ENCODE measurements around the gene TTC16. TPM values are rescaled to one million over a fixed set of nuclear protein-coding genes. Genes with fewer than 3 reads are reported as not detected.

Gene TTC16
- total and polyA plus RNA-seq, 2 of the 8 experiments (the other 6 are each of a cell fraction or from before 2014, with no cell fraction given): 0.03 TPM; not detected in 1

DNA sequence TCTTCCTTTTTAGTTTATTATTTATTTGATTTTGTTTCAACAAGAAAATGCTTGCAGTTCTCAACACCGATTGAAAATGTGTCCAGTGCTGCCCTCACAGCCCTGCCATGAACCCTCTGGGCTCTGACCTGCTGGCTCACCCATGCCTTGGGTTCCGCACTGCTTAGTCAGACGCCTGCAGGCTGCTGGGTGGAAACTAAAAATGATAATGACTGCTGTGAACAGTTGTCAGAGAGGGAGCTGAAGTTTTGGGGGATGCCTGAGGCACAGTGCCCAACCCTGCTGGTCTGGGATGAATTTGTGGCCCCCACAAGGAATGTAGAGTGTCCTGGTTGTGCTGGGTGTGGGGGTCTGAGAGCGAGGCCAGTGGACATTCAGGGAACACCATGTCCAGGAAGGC, 31.3 kb upstream of the TTC16 start:
- FAIRE-seq: no peak
- H3K56ac ChIP-seq (replicated peaks; ENCODE audit: insufficient read length, low read depth, low read length): no peak overlapping the region
- peaks cover 0 to 2% of the 10 kb centered on the region in 2 experiments for H4K20me1 ChIP-seq (replicated peaks in 1 of 2; ENCODE audit: control insufficient read depth in 1 of 2, insufficient read depth in 2 of 2, low read length in 2 of 2)
- H2AK5ac ChIP-seq (ENCODE audit: low read depth, low read length): no peak overlapping the region
- H4K8ac ChIP-seq (ENCODE audit: extremely low read depth, insufficient read depth, low read length): no peak overlapping the region; the same call in 1 of the 2 replicates
- no peak overlapping the region for H2AFZ ChIP-seq (ENCODE audit: low read length)
- WGBS, 2 experiments (ENCODE audit: extremely low coverage in 1 of 2, insufficient coverage in 1 of 2, insufficient read length in 1 of 2, insufficient replicate concordance in 2 of 2, low coverage in 1 of 2, low lambda C conversion rate in 2 of 2, missing lambda C conversion rate in 1 of 2): 92% methylated on average over 4 of the region's 4 CpGs; no CpG with 5 or more reads in 1 of the 2 experiments
- no peak overlapping the region for H3K14ac ChIP-seq (ENCODE audit: insufficient read length)
- H3K27me3 ChIP-seq (replicated peaks in 1 of 4; ENCODE audit: control insufficient read depth in 3 of 4, extremely low read depth in 1 of 4, insufficient read depth in 3 of 4, low read length in 3 of 4): no peaks in the 10 kb centered on the region
- H3K23ac ChIP-seq (ENCODE audit: insufficient read length): no peak overlapping the region
- no peak overlapping the region for H3K4me2 ChIP-seq (ENCODE audit: insufficient read depth in 1 of 2, low read depth in 2 of 2, low read length in 2 of 2)
- H3K23me2 ChIP-seq (ENCODE audit: low read depth, low read length): no peaks in the 10 kb centered on the region
- no peak overlapping the region for H2BK15ac ChIP-seq (ENCODE audit: low read length)
- no peak overlapping the region for H3K4me3 ChIP-seq (ENCODE audit: extremely low read depth in 1 of 4, insufficient read depth in 2 of 4, low read depth in 3 of 4, low read length in 4 of 4)
- POLR2A ChIA-PET (ENCODE audit: partially characterized antibody): interaction anchor here (0.9 to 1.1 kb wide), 2 partner anchors 12 to 233 kb away, joined by 3 read pairs; partner anchors contain the start of gene LRSAM1
- no peak for DNase-seq (ENCODE audit: low read depth in 1 of 2, low spot score in 2 of 2)
- CTCF ChIA-PET (ENCODE audit: partially characterized antibody): interaction anchor here (0.6 to 2.9 kb wide), 6 partner anchors 13 to 185 kb away, joined by 4 to 11 read pairs (median 4); partner anchors contain the start of gene TOR2A
- no peak overlapping the region for H3K27ac ChIP-seq (ENCODE audit: low read depth, low read length)
- H3K18ac ChIP-seq (ENCODE audit: extremely low read depth, low read length): no peak overlapping the region
- H3K9me3 ChIP-seq (ENCODE audit: insufficient read depth in 2 of 2, low read depth in 1 of 2, low read length in 1 of 2): no peaks in the 10 kb centered on the region
- no peak overlapping the region for H2BK20ac ChIP-seq (ENCODE audit: low read length)
- H2BK5ac ChIP-seq (ENCODE audit: low read depth, low read length): peak overlapping the region; percentile 60; the same call in 1 of the 2 replicates
- H3K36me3 ChIP-seq (ENCODE audit: control insufficient read depth in 2 of 4, insufficient read depth in 4 of 4, low read length in 3 of 4): peaks cover 2 to 34% (median 14%) of the 10 kb centered on the region in 4 experiments; a peak in 5 of 8 replicates
- H3K79me1 ChIP-seq (ENCODE audit: low read depth, low read length): no peaks in the 10 kb centered on the region
- TF ChIP-seq, protein P1, sequence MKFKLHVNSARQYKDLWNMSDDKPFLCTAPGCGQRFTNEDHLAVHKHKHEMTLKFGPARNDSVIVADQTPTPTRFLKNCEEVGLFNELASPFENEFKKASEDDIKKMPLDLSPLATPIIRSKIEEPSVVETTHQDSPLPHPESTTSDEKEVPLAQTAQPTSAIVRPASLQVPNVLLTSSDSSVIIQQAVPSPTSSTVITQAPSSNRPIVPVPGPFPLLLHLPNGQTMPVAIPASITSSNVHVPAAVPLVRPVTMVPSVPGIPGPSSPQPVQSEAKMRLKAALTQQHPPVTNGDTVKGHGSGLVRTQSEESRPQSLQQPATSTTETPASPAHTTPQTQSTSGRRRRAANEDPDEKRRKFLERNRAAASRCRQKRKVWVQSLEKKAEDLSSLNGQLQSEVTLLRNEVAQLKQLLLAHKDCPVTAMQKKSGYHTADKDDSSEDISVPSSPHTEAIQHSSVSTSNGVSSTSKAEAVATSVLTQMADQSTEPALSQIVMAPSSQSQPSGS (IDR thresholded peaks at IDR 0.05; ENCODE audit: low read length): no peak
- TF ChIP-seq SP1 (IDR thresholded peaks at IDR 0.05; ENCODE audit: low read depth, low read length): no peak
- no peak for TF ChIP-seq TBP (IDR thresholded peaks at IDR 0.05; ENCODE audit: low read depth, low read length)
- TF ChIP-seq NRF1 (IDR thresholded peaks at IDR 0.05; ENCODE audit: low read depth, low read length): no peak
- no peak for TF ChIP-seq HDAC6 (IDR thresholded peaks at IDR 0.05; ENCODE audit: low read depth, low read length)
- TF ChIP-seq GTF2F1 (IDR thresholded peaks at IDR 0.05; ENCODE audit: borderline replicate concordance, low read depth, low read length): no peak
- no peak for TF ChIP-seq POLR2A (IDR thresholded peaks at IDR 0.05; ENCODE audit: control extremely low read depth in 1 of 2, low read depth in 2 of 2, low read length in 2 of 2)
- TF ChIP-seq CEBPB (IDR thresholded peaks at IDR 0.05; ENCODE audit: low read depth, low read length): no peak
- no peak for TF ChIP-seq GABPA (IDR thresholded peaks at IDR 0.05; ENCODE audit: borderline replicate concordance, insufficient read depth, low read length)
- TF ChIP-seq SIN3A (conservative IDR thresholded peaks at IDR 0.05 in 1 of 2, IDR thresholded peaks at IDR 0.05 in 1 of 2; ENCODE audit: low read depth in 1 of 2, low read length in 2 of 2): no peak
- no peak overlapping the region for H3K9ac ChIP-seq (replicated peaks in 1 of 4; ENCODE audit: extremely low read depth in 1 of 4, low read depth in 3 of 4, low read length in 3 of 4)
- H4K5ac ChIP-seq (ENCODE audit: insufficient read length, low read depth, low read length): no peak overlapping the region
- no peak overlapping the region for H3K4ac ChIP-seq (replicated peaks; ENCODE audit: insufficient read length, low read depth, low read length)
- no peak overlapping the region for H2BK120ac ChIP-seq (replicated peaks; ENCODE audit: low read depth, low read length)
- no peaks in the 10 kb centered on the region for H3K4me1 ChIP-seq (replicated peaks in 1 of 4; ENCODE audit: control insufficient read depth in 3 of 4, insufficient read depth in 4 of 4, low read length in 3 of 4)
- H3K79me2 ChIP-seq (ENCODE audit: control insufficient read depth in 1 of 2, insufficient read depth in 2 of 2, low read length in 2 of 2): no peaks in the 10 kb centered on the region
- no peak overlapping the region for H4K91ac ChIP-seq (replicated peaks; ENCODE audit: insufficient read length, low read length)
- H2BK12ac ChIP-seq (ENCODE audit: low read depth, low read length): no peak overlapping the region
